T-helper 1 cell (primary cell): ENCODE data around the gene LAIR2.
"Not testable (repeated sequence)": the region's sequence is repeated elsewhere in the genome, so short reads cannot be mapped to it uniquely, and the experiment has no call there.

Experiments used
- DNase-seq, 5 donors: peaks; one replicate each; pipeline ENCODE4 v3.0.0-alpha.2; 2012 to 2020

The LAIR2 gene

GRCh38 chr19:54495284-54495683 is 7.3 kb upstream of the LAIR2 start:
- not testable (repeated sequence) for DNase-seq

DNA sequence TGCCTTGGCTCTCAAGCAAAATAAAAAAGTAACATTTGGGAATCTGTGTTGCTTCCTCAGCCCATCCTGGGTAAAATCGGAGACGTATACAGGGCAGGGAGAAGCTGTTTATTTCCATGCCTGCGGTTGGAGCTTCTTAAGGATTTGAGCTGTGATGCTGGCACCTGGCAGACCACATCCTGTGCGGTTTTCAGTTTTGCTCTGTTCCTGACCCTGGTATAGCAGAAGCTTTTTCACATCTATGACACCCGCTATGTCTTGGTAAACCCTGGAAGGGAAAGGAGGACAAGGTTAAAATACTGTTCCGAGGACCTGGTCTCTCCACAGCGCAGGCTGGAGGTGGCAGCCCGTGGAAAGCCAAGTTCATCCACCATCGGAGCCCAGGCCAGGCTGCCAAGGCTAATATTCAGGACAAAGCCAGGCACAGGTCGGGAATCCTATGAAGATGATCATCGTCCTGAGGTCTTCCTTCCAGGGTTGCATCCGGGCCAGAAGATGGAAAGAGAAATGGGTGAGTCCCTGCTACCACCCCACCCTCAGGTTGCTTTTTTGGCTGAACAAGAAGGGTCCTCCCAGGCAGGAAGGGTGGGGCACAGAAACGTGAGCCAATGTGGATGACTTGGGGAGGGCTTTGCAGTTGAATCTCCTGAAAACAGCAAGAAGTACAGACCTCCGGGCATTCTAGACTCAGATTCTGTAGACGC is 4.7 kb upstream of the LAIR2 start:
- DNase-seq: peak in 1 of 5 donors; percentile 33

GRCh38 chr19:54498451-54498772 is 4.2 kb upstream of the LAIR2 start:
- DNase-seq: not testable (repeated sequence)

DNA sequence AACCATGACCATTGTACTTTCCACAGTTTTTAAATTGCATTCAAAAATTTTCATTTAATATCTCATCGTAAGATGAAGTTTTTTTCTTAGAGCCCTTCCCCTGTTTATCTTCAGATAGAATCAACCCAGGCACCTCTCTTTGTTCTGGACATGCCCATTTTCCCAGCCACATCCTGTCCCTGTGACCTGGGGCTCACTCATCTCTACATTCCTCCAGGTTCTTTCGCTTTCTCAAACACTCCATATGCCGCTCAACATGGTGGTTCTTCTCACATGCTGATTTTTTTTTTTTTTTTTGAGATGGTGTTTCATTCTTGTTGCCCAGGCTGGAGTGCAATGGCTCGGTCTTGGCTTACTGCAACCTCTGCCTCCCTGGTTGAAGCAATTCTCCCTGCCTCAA is 2.9 kb downstream of the LAIR2 start:
- DNase-seq: not testable (repeated sequence)

DNA sequence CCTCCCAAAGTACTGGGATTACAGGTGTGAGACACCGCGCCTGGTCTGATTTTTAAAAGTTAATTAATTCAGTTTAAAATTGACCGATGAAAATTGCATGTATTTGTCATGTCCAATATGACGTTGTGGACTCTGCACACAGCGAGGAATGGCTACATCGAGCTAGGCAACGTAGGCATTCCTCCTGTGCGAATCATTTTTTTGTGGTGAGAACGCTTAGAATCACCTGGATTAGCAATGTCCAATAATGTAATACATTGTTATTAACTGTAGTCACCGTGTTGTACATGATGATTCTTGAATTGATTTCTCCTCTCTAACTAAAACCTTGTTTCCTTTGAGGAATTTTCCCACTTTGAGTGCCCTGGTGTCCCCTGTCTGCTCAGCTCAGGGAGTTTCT is 3.4 kb downstream of the LAIR2 start:
- DNase-seq: no peak

DNA sequence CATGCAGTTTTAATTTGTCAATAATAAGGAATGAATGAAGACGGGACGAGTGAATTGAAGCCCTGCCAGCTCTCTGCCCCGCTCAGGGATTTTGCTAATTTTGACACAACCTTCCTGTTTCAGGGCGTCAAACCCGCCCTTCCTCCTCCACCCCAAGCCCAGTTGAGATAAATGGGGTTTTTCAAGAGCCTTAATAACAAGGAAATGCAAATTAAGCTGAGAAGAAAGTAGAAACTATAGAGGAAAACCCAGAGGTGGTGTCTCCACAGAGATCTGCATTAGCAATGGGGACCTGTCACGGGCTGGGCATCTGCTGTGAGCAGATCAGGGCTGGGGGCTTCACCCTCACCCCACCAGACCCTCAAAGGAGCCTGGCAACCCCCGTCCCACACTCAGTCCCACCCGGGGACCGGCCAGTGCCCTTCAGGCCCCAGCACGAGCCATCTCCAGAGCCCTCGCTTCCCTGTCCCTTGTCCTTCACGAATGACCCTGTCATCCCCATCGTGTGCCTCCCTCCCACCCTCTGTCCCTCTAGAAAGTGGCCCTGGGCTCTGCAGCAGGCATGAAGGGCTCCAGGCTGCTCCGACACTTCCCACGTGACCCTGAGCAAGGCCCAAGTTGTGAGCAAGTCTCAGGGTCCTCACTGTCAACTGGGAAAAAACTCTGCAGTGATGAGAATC is 4.5 kb downstream of the LAIR2 start:
- DNase-seq: not testable (repeated sequence)

DNA sequence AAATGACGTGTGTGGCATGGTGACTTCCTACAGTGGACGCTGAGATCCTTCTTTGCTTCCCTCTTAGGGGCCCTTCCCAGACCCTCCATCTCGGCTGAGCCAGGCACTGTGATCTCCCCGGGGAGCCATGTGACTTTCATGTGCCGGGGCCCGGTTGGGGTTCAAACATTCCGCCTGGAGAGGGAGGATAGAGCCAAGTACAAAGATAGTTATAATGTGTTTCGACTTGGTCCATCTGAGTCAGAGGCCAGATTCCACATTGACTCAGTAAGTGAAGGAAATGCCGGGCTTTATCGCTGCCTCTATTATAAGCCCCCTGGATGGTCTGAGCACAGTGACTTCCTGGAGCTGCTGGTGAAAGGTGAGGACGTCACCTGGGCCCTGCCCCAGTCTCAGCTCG is 5.2 kb downstream of the LAIR2 start:
- DNase-seq: no peak

- DNase-seq: not testable (repeated sequence)
These were observed 5.9 kb downstream of the LAIR2 start for GRCh38 chr19:54508487-54508886.

DNA sequence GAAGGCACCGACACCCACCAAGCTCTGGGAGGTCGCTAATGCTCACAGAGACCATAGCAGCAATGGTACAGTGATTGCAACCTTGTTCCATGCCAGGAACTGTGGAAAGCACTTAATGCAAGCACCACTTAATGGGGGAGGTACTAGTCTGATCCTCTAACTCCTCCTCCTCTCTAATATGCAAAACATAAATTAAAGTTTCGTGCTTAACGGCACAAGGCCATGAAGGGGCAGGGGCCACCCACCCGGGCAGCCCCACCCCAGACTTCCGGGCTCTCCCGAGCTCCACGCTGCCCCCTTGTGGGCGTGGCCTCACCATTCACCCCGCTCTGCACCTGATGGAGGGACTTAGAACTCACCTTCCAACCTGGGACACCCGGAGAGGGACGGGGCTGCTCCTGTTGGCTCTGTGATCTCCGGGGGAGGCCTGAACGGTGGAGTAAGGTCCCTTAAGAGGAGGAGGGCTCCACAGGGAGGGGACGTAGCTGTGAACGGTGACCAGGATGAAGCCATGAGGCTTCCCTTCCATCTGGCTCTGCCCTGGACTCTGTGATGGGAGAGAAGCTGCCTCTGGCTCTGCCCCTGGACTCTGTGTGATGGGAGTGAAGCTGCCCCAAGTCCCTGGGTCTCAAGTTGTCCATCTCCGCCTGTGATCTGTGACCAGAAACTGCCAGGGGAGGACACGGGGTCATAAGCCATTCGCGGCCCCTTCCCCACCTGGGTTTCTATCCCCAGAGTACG is 6.7 kb downstream of the LAIR2 start:
- DNase-seq: not testable (repeated sequence)

DNA sequence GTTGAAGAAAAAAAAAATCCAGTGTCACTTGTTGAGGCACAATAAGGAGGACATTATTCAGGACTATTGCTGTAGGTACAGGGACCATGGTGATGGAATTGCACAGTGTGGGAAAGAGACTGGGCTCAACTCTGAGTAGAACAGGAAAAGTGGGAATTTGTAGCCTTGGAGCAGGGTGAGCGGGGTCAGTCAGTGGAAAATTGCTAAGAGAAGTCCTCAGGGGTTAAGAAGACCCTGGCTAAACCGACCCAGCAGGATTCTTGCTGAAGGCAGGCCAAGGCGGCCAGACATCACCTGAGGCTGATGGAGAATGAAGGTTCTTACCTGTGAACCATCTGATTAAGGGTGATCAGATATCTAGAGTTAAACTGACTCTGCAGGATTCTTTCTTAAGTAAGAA is 12.5 kb downstream of the LAIR2 start:
- no peak for DNase-seq

- DNase-seq: peak in 4 of 5 donors; percentile 31 to 54 (median 38)
These were observed 14.9 kb downstream of the LAIR2 start for GRCh38 chr19:54517483-54517882.

GRCh38 chr19:54518844-54519243 is 16.2 kb downstream of the LAIR2 start:
- DNase-seq: peak in 1 of 5 donors; percentile 76

DNA sequence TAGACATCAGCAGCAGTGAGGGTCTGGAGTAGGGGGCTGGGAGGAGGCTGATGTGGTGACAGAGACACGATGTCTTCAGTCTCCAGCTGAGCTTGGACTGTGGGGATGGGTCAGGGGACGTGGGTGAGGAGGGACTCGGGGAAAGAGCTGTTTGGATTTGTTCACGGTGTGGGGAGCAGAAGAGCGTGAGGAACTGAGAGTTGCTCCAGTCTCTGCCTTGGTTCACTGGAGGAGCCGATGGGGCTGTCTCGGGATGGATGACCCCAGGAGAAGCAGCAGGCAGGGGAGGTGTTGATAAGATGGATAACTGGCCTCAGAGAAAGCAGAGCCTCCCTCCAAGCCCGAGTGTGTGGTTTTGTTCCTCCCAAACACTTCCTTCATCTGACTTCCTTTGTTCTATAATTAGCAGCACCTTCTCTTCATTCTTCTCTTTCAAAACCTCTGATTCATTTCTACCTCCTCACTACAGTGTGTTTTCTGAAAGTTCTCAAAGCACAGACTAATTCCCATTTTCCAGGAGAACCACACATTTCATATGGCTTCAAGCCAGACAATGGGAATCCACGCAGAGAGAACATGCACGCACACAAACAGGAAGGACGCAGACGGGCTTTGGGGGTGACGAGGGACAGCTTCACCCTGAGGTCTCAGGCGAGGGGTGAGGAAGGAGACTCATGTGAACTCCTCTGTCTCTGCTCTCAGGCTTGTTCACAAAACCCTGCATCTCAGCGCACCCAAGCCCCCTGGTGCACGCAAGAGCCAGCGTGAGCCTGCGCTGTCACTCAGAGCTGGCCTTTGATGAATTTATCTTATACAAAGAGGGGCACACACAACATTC is 18.6 kb downstream of the LAIR2 start:
- DNase-seq: peak in 1 of 5 donors; percentile 8

GRCh38 chr19:54521860-54522513 is 19.4 kb downstream of the LAIR2 start:
- no peak for DNase-seq

DNA sequence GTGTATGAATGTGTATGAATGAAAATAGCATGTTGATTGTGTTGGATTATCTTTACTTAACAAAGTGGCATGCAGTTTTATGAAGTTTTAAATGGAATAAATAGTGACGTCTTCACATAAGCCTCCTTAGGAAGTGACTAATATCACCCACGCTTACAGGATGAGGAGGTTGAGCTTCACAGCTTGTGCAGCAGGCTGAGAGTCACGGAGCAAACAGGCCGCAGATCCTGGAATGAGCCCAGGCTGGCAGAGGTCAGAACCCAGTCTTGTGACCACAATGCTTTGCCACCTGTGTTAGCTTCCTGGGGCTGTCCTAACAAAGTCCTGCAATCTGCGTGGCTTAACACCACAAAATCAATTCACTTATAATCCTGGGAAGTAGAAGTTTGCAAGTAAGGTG is 20.8 kb downstream of the LAIR2 start:
- peak in 1 of 5 donors; percentile 80 for DNase-seq

GRCh38 chr19:54525636-54526035 is 23.0 kb downstream of the LAIR2 start:
- DNase-seq: no peak

DNA sequence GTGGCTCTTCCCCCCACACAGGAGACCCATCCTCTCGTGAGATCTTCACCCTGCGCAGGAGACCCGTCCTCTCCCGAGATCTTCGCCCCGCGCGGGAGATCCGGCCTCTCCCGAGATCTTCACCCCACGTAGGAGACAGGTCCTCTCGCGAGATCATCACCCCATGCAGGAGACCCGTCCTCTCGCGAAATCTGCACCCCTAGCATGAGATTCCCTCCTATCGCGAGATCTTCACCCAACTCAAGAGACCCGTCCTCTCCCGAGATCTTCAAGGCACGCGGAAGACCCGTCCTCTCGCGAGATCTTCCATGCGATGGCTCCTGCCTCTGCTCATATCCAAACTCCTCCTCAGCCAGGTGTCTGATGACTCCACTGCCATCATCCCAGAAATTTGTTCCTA is 24.3 kb downstream of the LAIR2 start:
- DNase-seq: no peak

GRCh38 chr19:54530866-54531265 is 28.2 kb downstream of the LAIR2 start:
- no peak for DNase-seq

GRCh38 chr19:54532528-54532927 is 29.9 kb downstream of the LAIR2 start:
- peak in 1 of 5 donors; percentile 66 for DNase-seq

GRCh38 chr19:54533476-54533875 is 30.8 kb downstream of the LAIR2 start:
- no peak for DNase-seq

DNA sequence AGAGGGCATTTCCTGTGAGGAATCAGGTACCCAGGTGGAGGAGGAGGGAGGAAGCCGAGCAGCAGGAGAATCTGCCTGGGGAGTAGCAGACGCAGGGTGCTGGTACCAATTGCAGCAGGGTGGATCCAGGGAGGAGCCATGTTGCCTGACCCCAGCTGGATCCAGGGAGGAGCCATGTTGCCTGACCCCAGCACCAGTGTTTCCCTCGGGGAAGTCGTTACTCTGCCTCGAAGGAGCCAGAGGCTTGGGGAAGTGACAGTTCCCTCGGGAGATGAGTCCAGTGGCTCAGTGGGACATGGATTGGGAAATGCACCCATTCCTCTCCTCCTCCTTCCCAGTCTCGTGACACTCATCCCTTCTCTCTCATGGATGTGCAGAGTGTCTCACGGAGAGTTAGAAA is 31.5 kb downstream of the LAIR2 start:
- no peak for DNase-seq

GRCh38 chr19:54535601-54536000 is 33.0 kb downstream of the LAIR2 start:
- DNase-seq: no peak
